Panc1 (cell line): ENCODE data around the gene POLR2J3. TPM values are rescaled to one million over a fixed set of nuclear protein-coding genes. Genes with fewer than 3 reads are reported as not detected.
"Not testable (repeated sequence)": the region's sequence is repeated elsewhere in the genome, so short reads cannot be mapped to it uniquely, and the experiment has no call there.

Experiments
- ATAC-seq: fragments of 200-7000 bp; cut with Tn5 transposase; 2 replicates; pipeline ENCODE4 v1.9.1; 2020; ENCODE audit warnings: mild to moderate bottlenecking, moderate library complexity
- Bru-seq: library from RNA; stranded (reverse); fragments of 400-500 nt; gene quantifications from one replicate; lab custom pipeline; 2021; lab: Mats Ljungman, UMichigan
- BruChase-seq, 2 experiments: library from RNA; stranded (reverse); fragments of 400-500 nt; gene quantifications; one replicate each; lab custom pipeline; 2021; lab: Mats Ljungman, UMichigan
- BruUV-seq: library from RNA; stranded (reverse); fragments of 400-500 nt; replicated peaks from 2 replicates; lab custom pipeline; 2021; lab: Mats Ljungman, UMichigan
- CTCF ChIA-PET: fragments of 300-600 bp; sonication (Branson Sonifier 250); formaldehyde crosslinking; loops from one replicate; lab custom pipeline; 2022; ENCODE audit warnings: antibody characterized with exemption; lab: Charles Lee
- POLR2A ChIA-PET: fragments of 300-600 bp; sonication (Branson Sonifier 250); formaldehyde crosslinking; loops from one replicate; lab custom pipeline; 2022; ENCODE audit warnings: antibody characterized with exemption; lab: Charles Lee
- DNase-seq: peaks from one replicate; pipeline ENCODE4 v3.0.0-alpha.2; 2010; ENCODE audit warnings: low read depth, low spot score
- H3K27ac ChIP-seq: 2 replicates; pipeline ENCODE4 v1.5.1; 2011; ENCODE audit warnings: mild to moderate bottlenecking, low read length, inconsistent platforms
- H3K27me3 ChIP-seq: fragments of 200-500 bp; sonication (Bioruptor generic); 2 replicates; pipeline ENCODE4 v1.6.0; 2014; ENCODE audit warnings: low read length, inconsistent platforms; ENCODE audit not compliant: control insufficient read depth, insufficient read depth
- H3K36me3 ChIP-seq: fragments of 200-500 bp; sonication (Bioruptor generic); 2 replicates; pipeline ENCODE4 v1.5.1; 2014; ENCODE audit warnings: inconsistent platforms, mild to moderate bottlenecking, low read length, moderate library complexity; ENCODE audit not compliant: control insufficient read depth, insufficient read depth
- H3K4me1 ChIP-seq: 2 replicates; pipeline ENCODE4 v1.5.1; 2011; ENCODE audit warnings: inconsistent platforms, mild to moderate bottlenecking, low read length, moderate library complexity; ENCODE audit not compliant: control insufficient read depth, insufficient read depth
- H3K4me3 ChIP-seq, 2 experiments: 2 replicates each; pipeline ENCODE4 v1.5.1; 2011 to 2012; ENCODE audit warnings: low read depth in 2 of 2, low read length in 2 of 2, mild to moderate bottlenecking in 2 of 2, inconsistent platforms in 1 of 2, moderate library complexity in 1 of 2
- H3K9me3 ChIP-seq: fragments of 200-500 bp; sonication (Bioruptor generic); 2 replicates; pipeline ENCODE4 v1.5.1; 2014; ENCODE audit warnings: low read depth, mild to moderate bottlenecking, inconsistent platforms, low read length, moderate library complexity; ENCODE audit not compliant: control insufficient read depth, insufficient read depth
- CTCF ChIP-seq: fragments of 450-650 bp; IDR thresholded peaks from 2 replicates; pipeline ENCODE4 v1.5.1; 2017; ENCODE audit warnings: mild to moderate bottlenecking
- POLR2AphosphoS5 ChIP-seq: IDR thresholded peaks from 2 replicates; pipeline ENCODE4 v1.6.1; 2012; ENCODE audit warnings: mild to moderate bottlenecking, low read depth, low read length, moderate library complexity
- in situ Hi-C: cut with HindIII; loops from 2 replicates; pipeline ENCODE4 v1.10.0; 2016; ENCODE audit warnings: low sequenced_read_pairs, low pct_unique_long_range_greater_than_20kb
- intact Hi-C: fragments of 100-400 bp; cut with micrococcal nuclease; formaldehyde crosslinking; loops from one replicate; pipeline ENCODE4 v1.10.0; 2022; ENCODE audit not compliant: unreplicated experiment
- long read RNA-seq: library from polyadenylated mRNA; unstranded; transcript quantifications from one replicate; pipeline ENCODE4 v2.0.0, GENCODE V29; 2021; ENCODE audit not compliant: unreplicated experiment
- polyA plus RNA-seq: library from polyadenylated mRNA; unstranded; fragments of >200 nt; gene quantifications from one replicate; pipeline ENCODE4 v1.2.1, GENCODE V29; 2012; ENCODE audit warnings: missing spikeins; ENCODE audit not compliant: insufficient read length
- total RNA-seq: library from RNA; stranded (reverse); gene quantifications from one replicate; pipeline ENCODE4 v1.2.1, GENCODE V29; 2021; ENCODE audit not compliant: unreplicated experiment

The POLR2J3 gene
- 28.1 TPM for total RNA-seq
- polyA plus RNA-seq = 28.3 TPM
- percentile 88 among the genes with signal in this experiment for Bru-seq, nascent RNA
- percentile 92 among the genes with signal in this experiment for BruChase-seq, experiment 1, labeled RNA remaining after a 2-hour chase
- percentile 95 among the genes with signal in this experiment for BruChase-seq, experiment 2, labeled RNA remaining after a 6-hour chase
- long read RNA-seq, full-length matches to known transcripts = 8 of 14 reads
- long read RNA-seq, partial matches to known transcripts = 1 of 14 reads
- long read RNA-seq, other reads (novel, unspliced or antisense) = 5 of 14 reads

- Histone ChIP-seq H3K4me3 (peak within 1 kb of the TSS; percentile 53 to 74), H3K27ac (peak within 1 kb of the TSS; percentile 74; the same call in 1 of the 2 replicates)
- TF ChIP-seq POLR2AphosphoS5 (peak; percentile 45; the same call in 1 of the 2 replicates), CTCF (peak; percentile 63)
- H3K27me3 ChIP-seq, intact Hi-C loops, BruUV-seq, H3K9me3 ChIP-seq, H3K36me3 ChIP-seq, POLR2A ChIA-PET, H3K4me1 ChIP-seq, CTCF ChIA-PET, in situ Hi-C loops: not testable (repeated sequence)
- ATAC-seq = peak; percentile 97
- DNase-seq = peak; percentile 62
Measured at GRCh38 chr7:102572261-102573239, at the start of gene POLR2J3. Gene POLR2J3, minus strand, starts transcription at chr7:102572583. Its CDS starts 62 bp downstream, at chr7:102572521.

DNA sequence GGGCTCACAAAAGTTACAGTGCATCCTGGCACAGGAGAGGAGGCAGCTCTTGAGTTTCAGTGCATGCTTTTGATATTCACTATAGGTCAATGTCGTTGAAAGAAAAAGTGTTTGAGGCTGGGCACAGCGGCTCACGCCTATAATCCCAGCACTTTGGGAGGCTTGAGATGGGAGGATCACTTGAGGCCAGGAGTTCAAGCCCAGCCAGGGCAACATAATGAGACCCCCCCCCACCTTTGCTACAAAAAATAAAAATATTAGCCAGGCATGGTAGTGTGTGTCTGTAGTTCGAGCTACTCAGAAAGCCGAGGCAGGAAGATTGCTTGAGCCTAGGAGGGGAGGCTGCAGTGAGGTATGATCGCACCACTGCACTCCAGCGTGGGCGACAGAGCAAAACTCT is 45.7 kb upstream of the POLR2J3 start:
- ATAC-seq, H3K36me3 ChIP-seq, H3K27me3 ChIP-seq, H3K4me1 ChIP-seq, DNase-seq, BruUV-seq, POLR2A ChIA-PET, intact Hi-C loops, H3K27ac ChIP-seq, H3K9me3 ChIP-seq, H3K4me3 ChIP-seq, in situ Hi-C loops: not testable (repeated sequence)
- CTCF ChIA-PET = interaction anchor here (0.6 kb wide), 1 partner anchor 66 kb away, joined by 3 read pairs; no protein-coding TSS in a partner anchor

GRCh38 chr7:102616507-102617125 is 44.2 kb upstream of the POLR2J3 start, which contains the start of gene RASA4:
Gene RASA4, minus strand, starts transcription at chr7:102616756. Its CDS starts 67 bp downstream, at chr7:102616689.
- BruUV-seq, H3K27ac ChIP-seq, DNase-seq, H3K9me3 ChIP-seq, POLR2A ChIA-PET, in situ Hi-C loops, H3K36me3 ChIP-seq, H3K27me3 ChIP-seq, H3K4me1 ChIP-seq, CTCF ChIA-PET, intact Hi-C loops: not testable (repeated sequence)
- peak within 1 kb of the TSS; percentile 25 to 35; a peak in 3 of 4 replicates for H3K4me3 ChIP-seq
- peak; percentile 93 for ATAC-seq

GRCh38 chr7:102615930-102616329 is 43.5 kb upstream of the POLR2J3 start:
- H3K4me1 ChIP-seq, H3K27ac ChIP-seq, H3K27me3 ChIP-seq, H3K36me3 ChIP-seq, H3K4me3 ChIP-seq, ATAC-seq, BruUV-seq, DNase-seq, CTCF ChIA-PET, in situ Hi-C loops, intact Hi-C loops, POLR2A ChIA-PET, H3K9me3 ChIP-seq: not testable (repeated sequence)

DNA sequence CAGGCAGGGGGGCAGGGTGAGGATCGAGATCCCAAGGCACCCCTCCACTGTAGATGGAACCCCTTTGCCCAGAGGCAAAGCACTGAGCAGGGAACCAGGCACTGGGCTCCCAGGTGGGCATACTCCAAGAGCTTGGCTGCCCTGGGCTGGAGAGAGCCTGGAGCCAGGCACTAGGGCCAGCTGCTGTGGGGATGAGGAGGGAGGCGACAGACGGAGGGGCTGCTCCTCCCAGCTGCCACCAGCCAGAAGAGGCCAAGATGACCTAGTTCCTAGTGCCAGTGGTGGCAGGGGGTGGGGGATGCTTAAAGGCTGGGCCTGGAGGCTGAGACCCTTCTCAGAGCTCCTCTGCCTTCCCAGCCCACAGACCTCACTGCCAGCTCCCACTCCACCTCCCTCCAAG is 42.5 kb upstream of the POLR2J3 start:
- H3K27me3 ChIP-seq, intact Hi-C loops, H3K4me3 ChIP-seq, H3K27ac ChIP-seq, BruUV-seq, H3K36me3 ChIP-seq, H3K9me3 ChIP-seq, in situ Hi-C loops, H3K4me1 ChIP-seq, DNase-seq, CTCF ChIA-PET, POLR2A ChIA-PET: not testable (repeated sequence)
- peak; percentile 39 for ATAC-seq

- ATAC-seq = peak; percentile 32
- BruUV-seq, POLR2A ChIA-PET: not testable (repeated sequence)
Measured at GRCh38 chr7:102614346-102614697, 41.9 kb upstream of the POLR2J3 start.

More at GRCh38 chr7:102614346-102614697, 41.9 kb upstream of the POLR2J3 start:
- H3K27me3 ChIP-seq, in situ Hi-C loops, H3K36me3 ChIP-seq, intact Hi-C loops, CTCF ChIA-PET, H3K9me3 ChIP-seq, H3K4me1 ChIP-seq, H3K4me3 ChIP-seq, H3K27ac ChIP-seq, DNase-seq: not testable (repeated sequence)
